GM23248 (cell line): ENCODE measurements around the gene SLC1A7.

Source experiments
- EZH2 ChIP-seq: fragments of 200-600 bp; sonication (generic); IDR thresholded peaks from 2 replicates; pipeline ENCODE4 v1.6.1; 2018; ENCODE audit warnings: antibody characterized with exemption, mild to moderate bottlenecking; ENCODE audit not compliant: insufficient read depth, poor library complexity, severe bottlenecking
- EZH2phosphoT487 ChIP-seq: fragments of 200-600 bp; sonication (generic); IDR thresholded peaks from 2 replicates; pipeline ENCODE4 v1.6.1; 2018; ENCODE audit warnings: antibody characterized with exemption, moderate library complexity, mild to moderate bottlenecking, low read depth; ENCODE audit not compliant: insufficient read depth

GRCh38 chr1:53148123-53148522, 5.7 kb upstream of the SLC1A7 start:
- TF ChIP-seq EZH2 (no peak), EZH2phosphoT487 (no peak)
